Islet precursor cell (in vitro differentiated cells): ENCODE data around the gene MTCH1.

Experiments
- DNase-seq: peaks from one replicate; pipeline ENCODE4 v3.0.0-alpha.2; 2018

The MTCH1 gene

GRCh38 chr6:36920546-36920945, 65.5 kb downstream of the MTCH1 start:
- DNase-seq = peak; percentile 2

DNA sequence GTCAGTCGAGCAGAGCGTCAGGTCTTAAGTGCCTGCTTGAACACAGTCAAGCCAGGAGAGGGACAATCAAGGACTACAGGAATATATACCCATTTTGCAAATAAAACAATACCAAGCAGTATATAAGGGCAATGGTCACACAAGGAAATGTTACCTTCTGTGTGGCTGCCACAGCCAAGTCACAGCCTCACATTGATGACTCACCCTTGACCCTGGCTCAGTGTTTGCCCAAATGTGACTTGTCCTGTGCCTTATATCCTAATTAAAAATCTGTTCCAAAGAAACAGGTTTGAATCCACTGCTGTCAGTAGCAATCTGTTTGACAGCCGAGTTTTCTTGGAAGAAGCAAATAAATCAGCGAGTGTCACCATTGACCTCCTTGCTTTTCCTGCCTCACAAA, 65.9 kb downstream of the MTCH1 start:
- DNase-seq = peak; percentile 27
